GM18909 (cell line): ENCODE data around the gene EVPL.
A peak's percentile ranks its signal among the peaks of the same experiment; 100 is the strongest.
"Not testable (repeated sequence)": the region's sequence is repeated elsewhere in the genome, so short reads cannot be mapped to it uniquely, and the experiment has no call there.

Experiments used
- ATAC-seq: cut with Tn5 transposase; IDR thresholded peaks from one replicate; pipeline ENCODE4 v1.9.1; 2021; ENCODE audit warnings: mild to moderate bottlenecking; ENCODE audit not compliant: unreplicated experiment, poor library complexity

Gene EVPL

DNA sequence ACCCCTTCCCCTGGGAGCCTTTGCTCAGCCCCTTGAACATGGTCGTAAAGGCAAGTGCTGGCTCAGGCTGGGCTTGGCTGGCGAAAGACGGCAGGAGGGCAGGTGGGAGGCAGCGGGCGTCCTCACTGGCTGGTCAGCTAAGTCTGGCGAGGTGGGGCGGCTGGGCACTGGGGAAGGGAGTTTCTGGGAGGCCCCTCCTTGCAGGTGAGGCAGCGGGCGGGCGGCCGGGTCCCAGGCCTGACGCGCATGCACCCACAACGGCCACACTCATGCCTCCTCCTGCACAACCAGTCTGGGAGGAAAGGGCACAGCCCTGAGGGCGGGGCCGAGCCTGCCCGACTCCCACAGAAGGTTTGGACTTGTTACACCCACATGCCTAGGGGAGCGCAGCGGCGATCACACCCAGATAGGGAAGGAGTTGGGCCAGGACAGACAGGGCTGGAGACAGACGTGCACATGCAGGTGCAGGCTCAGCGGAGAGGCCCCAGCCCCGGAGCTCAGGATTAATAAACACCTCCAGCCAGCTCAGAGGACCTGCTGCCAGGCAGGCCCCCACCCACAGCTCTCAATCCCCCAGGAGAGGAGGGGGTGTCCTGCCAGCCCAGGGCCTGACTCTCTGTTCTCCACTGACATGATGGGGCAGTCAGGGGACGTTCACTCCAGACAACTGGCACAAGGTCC is at the start of gene EVPL:
EVPL (minus strand) TSS at position 148 of the 681 bp plus-strand sequence; CDS start at position 40, 108 bp downstream.
- no peak for ATAC-seq

DNA sequence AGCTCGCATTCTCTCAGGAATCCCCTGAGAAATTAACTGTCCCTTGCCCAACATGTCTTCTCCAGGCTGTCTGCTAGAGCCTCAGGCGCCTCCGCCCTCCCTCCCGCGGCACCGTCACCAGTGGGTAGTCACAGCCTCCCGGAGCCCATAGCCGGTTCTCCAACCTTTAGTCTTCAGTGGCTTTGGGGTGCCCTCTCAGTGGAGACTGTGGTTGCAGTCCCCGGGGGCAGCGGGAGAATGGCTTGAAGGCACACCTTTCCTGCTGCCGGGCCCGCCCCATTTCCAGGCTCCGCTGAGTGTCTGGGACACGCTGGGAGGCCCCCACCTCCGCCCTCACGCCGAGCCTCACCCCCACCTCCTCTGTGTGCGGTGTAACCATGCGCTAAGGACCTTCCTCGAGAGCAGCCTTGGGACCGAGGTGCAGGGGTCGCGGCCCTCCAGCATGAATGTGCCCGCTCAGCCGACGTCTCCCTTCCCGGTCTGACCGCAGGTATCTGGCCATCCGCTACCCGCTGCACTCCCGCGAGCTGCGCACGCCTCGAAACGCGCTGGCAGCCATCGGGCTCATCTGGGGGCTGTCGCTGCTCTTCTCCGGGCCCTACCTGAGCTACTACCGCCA is 49.1 kb upstream of the EVPL start:
- ATAC-seq: no peak

DNA sequence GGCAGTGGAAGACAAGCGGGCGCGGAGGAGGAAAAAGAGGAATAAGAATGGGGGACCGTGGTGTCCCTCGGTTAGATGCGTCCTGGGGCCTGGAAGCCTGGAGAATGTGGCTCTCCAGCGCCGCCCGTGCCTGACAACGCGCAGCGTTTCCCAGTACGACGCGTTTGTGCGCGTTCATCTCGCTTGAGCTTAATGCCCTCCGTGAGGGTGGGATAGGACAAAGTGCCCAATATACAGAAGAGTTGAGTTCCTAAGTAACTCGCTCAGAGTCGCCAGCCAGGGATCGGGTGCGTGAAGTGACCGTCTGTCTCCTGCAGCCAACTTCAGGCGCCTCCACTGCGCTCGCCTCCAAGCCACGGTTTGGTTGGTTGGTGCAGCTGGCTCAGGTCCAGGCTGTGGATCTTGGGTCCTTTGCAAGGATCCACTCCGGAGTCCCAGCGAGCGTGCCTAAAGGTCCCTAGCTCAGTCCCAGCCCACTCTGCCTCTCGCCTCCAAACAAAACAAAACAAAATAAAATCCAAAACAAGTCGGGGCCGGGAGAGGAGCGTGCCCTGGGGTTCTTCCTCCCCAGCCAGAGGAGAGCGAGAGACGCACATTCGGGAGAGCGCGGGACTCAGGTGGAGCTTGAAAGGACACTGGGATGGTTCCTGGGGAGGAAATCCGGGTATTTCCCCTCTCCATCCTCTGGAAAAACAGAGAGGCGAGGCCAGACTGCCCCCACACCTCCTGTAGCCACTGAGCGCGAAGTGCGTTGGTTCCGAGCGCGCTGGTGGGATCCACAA is 48.4 kb upstream of the EVPL start:
- no peak for ATAC-seq

DNA sequence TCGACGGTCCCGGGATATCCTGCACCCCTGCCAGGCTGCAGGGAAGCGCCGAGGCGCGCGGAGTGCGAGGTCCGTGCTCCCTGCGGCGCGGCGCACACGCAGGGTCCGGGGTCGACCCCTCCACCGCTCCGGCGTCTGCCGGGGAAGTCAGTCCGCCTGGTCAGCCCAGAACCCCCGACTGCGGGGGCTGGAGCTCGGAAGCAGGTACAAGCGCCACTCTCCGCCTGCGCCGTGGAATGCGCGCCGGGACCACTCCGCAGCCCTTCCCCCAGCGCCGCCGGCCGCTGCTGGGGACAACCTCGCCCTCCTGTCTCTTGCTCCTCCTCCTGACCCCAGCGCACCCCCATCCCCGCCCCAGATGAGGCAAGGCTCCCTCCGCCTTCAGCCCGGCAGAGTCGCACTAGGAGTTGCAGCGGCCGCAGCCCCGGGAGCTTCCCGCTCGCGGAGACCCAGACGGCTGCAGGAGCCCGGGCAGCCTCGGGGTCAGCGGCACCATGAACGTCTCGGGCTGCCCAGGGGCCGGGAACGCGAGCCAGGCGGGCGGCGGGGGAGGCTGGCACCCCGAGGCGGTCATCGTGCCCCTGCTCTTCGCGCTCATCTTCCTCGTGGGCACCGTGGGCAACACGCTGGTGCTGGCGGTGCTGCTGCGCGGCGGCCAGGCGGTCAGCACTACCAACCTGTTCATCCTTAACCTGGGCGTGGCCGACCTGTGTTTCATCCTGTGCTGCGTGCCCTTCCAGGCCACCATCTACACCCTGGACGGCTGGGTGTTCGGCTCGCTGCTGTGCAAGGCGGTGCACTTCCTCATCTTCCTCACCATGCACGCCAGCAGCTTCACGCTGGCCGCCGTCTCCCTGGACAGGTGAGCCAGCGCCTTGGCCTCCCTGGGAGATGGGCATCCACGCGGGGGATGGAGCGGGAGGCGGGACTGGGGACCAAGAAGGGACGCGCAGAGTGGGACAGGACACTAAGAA is 47.6 kb upstream of the EVPL start, which contains the start of gene GALR2:
GALR2 (plus strand) TSS at position 392 of the 974 bp plus-strand sequence; CDS start at position 495, 103 bp downstream.
- no peak for ATAC-seq

DNA sequence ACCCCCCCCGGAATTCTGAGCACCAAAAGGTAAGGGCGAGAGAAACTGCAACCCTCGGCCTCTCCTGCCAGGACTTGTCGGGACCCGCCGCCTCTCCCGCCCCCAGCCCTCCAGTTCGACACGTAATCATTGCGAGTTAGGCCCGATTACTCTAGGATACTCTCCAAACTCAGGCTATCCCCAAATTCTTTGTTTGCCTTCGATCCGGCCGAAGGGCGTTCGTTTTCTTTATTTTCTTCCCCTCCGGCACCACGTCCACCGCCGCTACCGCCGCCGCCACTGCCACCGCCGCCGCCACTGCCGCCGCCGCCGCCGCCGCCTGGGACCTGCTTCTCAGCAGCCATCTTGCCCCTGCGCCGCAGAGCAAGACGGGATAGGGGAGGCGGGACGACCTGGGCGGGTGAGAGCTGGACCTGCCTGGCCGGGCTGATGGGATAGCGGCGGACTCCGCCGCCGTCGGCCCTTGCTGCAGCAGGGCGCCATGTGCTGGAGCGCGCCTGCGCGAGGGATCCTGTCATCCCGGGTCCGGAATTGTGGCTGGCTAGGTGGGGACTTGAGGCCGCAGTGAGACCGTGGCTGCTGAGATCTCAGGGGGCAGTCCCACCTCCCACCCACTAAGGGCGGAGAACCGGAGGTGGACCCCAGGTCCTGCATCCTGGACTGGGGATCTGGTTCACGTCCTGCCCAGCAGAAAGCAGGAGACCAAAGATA is 45.2 kb upstream of the EVPL start, which contains the start of gene SRP68:
SRP68 (minus strand) TSS at position 370 of the 711 bp plus-strand sequence; CDS start at position 344, 26 bp downstream.
- ATAC-seq: peak; percentile 87

DNA sequence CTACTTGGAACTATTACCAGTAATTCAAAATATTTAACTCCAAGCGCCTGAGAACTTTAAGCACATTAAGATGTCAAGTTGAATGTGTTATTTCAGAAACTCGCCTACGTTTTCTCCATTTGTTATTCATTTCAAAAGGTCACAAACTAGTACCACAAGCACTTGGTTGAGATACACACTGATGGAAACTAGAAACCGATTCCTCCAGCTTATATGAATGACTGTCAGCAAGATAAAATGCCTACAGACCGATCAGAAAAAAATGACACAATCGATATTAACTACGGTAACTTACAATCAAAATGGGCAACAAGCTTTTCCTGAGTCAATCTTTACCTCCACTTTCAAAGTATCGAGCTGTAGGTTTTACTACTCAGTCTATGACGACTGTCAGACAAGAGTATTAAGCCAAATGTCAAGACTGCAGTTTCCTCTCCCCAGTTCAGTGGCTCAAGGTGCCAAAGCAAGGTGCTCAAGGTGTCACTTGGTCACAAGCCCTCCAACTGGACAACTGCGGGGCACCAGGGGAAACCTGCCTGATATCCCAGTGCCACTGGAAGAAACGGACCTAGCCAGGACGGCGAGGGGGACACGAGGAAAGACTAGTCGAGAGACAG is 44.5 kb upstream of the EVPL start:
- ATAC-seq: no peak

DNA sequence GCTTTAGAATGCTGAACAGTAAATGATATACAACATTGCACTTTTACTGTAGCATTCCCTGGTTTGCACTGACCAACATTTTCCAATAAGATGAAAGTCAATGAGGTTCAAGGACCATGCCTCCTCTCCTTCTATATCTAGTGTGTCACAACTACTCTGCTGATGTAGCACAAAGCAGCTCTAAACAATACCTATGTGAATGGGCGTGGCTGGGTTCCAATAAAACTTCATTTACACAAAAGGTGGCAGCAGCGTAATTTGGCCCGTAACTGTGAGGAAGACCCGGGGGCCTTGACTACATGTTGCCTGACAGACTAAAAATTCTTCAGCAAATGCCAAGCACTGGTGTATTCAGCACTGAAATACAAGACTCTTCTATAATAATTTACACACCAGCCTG is 38.7 kb upstream of the EVPL start:
- ATAC-seq: no peak

DNA sequence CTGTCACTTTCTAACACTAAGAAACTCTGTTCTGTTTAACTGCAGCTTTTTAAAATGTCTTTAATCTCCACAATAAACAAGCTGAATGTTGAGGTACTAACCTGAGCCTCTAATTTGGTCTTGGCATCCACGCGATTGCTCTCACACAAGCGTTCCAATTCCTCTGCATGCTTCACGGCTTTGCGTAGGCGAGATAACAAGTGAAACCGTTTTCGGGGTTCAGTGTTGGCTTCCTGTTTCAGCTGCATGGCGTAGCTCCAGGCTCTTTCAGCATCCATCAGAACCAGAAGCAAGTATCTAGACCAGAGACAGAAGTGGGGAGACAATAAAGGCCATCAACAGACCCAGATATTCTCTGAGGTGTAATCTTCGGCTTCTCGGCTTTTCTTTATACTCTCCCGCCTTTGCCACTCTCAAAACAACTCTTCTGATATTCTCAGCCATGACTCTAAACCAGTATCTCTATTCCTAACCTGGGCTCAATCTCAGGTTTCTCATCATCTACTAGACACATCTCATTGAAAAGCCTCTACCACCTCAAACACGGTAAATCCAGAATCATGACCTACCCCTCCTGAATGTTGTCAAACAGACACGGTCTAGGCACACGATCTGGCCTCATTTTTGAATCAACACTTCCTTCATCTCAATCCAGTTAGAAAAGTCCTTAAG is 36.9 kb upstream of the EVPL start:
- ATAC-seq: no peak

DNA sequence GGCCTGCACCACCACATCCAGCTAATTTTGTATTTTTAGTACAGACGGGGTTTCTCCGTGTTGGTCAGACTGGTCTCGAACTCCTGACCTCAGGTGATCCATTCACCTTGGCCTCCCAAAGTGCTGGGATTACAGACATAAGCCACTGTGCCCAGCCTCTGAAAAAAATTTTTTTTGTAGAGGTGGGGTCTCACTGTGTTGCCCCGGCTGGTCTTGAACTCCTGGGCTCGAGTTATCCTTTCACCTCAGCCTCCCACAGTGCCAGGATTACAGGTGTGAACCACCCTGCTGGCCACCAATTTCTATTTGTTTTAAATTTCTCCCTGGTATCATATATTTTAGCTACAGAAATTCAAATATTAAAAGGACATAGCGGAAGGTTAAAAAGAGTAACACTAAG is 31.2 kb upstream of the EVPL start:
- not testable (repeated sequence) for ATAC-seq

DNA sequence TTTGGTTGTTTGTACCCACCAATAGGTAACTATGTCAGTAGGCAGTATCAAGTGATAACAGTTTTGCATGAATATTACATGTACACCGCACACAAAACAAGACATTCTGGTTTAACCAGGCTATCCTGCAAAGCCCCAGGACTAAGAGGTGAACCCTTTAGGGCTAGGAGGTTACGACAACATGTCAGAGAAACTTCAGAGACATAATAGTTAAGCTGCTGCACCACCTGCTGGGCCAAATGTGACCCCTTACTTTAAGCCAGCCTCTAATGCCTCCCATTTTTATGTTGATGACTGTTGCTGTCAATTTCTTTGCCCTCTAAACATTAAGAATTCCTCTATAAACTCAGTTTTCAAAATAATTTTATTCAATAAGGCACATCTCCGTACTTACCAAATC is 29.8 kb upstream of the EVPL start:
- no peak for ATAC-seq

DNA sequence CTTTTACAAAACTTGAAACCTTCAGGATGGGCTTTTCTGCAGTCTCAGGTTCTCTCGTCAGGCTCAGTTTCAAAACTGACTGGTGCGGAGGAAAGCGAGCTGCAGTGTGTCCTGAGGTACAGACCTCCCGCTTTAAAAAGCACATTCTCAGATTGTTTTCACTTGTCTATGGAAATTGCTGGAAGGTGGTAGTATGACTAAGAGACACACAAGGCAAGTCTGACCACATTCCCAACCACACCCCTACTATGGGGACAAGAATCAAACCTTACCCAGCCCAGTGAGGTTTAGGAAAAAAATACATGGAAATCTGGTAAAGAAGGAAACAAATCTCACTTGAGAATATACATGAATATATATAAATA is 27.0 kb upstream of the EVPL start:
- no peak for ATAC-seq

DNA sequence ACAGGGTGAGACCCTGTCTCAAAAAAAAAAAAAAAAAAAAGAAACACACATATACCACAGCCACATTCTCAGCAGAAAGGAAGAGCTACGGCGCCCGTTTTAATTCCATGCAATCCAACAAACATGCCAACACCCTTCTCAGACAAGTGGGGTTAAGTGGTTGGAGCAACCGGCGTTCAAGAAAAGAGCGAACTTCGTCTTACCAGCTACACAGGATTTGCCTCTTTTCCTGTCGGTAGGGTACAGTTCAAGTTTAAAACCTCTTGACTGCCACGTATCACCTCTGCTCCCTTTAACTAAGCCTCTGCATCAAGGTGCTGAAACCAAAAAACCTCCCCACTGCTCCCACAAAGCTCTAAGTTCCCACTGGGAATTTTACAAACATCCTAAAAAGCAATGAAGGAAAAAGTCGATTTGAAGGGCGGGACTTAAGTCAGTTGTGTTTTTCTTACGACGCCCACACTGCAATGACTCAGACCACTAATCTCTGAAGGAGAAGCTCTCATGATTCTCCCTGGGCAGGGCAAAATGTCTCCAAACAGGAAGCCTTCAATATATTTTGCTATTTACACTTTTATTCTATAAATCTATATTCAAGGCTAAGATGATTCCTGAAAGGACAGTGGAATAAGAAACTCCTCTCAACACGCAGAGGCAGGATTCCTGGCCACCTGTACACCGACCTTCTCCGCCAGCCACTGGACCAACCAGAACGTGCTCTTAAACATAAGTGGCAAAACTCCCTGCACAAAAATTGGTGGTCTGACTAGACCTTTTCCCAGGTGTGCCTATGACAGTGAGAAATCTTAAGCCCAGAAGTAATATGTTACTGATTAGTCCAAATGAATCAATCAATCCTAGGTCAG is 26.4 kb upstream of the EVPL start:
- no peak for ATAC-seq

DNA sequence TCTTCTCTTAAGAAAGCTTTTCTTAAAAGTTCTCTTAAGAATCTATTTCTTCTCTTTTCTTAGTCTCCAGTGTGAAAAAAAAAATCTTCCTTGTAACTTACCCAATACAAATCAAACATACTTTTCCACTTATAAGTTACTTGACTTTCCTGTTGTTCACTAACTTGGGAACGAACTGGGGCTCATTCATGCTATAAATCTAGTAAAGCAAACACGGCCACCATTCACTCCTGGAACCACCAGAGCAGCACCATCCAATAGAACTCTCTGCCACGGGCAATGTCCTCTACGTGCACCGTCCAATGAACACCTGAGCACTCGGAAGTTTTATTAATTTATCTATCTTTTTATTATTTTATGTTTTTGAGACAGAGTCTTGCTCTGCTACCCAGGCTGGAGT is 24.5 kb upstream of the EVPL start:
- ATAC-seq: no peak

DNA sequence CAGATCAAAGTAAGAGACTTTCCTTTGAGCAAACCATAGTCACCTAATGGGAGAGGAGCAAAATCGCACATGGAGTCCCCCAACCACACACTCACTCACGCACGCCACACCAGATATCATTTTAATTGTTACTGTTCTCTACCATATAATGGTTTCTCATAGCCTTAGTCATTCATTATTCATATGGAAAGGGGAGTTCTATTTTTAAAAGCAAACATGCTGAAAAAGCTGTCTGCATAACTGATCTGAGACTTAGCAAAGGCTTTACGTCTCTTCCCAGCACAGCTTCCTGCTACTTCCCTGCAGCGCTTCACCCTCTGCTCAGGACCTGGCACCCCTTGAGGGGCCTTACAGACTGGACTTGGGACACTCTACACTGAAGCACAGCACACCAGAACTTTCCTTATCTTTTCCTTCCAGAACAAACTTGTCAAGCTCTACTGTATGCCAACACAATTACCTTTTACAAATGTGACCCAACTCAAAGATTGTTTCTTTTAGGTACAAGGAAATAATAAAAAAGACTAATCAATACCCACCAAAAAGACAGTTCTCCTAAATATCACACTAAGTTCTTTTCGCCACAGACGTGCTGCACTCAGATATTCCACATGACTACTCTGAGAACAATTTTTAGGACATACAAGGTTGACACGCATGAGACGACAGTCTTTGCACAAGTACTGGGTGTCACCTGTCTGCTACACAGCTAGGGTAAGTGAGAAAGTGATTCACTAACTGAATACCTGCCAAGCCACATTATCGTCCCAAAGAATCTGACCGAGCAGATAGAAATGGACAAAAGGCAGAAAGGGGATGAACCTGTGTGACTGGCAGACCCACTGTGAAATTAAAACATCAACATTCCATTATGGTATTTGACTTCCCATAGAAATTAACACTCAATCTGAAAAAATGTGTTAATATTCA is 23.7 kb upstream of the EVPL start:
- ATAC-seq: no peak

DNA sequence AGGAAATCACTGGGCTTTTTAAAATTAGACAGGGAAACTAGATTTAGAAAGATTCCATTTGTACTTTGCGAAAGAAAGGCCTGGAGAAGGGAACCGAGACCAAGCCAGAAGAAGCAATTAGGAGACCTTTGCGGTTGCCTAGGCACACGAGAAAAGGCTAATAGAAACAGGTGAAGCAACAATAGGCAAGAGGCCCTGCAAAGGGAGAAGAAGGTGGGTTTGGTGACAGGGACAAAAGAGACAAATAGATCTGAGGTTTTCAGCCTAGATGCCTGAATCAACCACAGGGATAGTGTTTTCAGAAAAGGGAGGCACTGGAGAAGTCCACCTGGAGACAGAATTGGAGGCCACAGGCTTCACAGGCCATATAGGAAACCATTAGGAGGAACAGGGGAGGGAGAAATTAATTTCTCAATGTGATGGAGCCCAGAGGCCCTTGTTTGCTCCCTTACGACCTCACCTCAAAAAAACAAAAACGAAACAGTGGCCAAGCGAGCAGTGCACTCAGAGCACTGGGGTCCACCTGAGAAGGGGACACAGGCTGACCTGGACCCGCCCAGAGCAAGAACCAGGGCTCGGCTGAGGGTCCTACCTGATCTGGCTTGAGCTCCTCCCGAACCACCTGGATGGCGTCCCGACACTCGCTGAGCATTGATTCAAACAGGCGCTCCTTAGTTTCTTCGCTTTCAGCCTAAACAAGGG is 22.9 kb upstream of the EVPL start:
- no peak for ATAC-seq

DNA sequence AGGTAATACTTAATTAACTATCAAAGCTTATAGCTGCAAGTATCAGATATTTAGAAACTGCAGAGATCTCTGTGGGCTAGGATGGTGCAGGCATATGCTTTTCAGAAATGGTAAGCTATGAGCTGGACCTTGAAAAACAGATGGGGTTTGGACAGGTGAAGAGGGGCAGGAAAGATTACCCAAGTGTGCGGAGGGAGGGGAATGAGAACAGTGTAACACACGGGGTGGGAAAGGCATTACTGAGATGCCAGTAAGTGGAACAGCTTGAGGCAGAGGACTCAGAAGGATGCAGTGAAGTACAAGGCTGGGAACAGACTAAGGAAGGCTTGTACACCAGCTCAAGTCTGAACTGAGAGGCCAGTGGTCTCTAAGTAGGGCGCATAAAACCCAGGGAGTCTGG is 22.1 kb upstream of the EVPL start:
- no peak for ATAC-seq
